NCI-H2171 (cell line): Measurements from ENCODE around the gene MROH2B.

Experiments used
- DNase-seq: peaks from one replicate; lab custom pipeline; 2025; lab: John Stamatoyannopoulos, UW

Gene MROH2B

GRCh38 chr5:40972434-40972833, 98.7 kb downstream of the MROH2B start:
- no peak for DNase-seq

GRCh38 chr5:40962207-40962955, 108.8 kb downstream of the MROH2B start:
- no peak for DNase-seq

GRCh38 chr5:40960037-40960436, 111.1 kb downstream of the MROH2B start:
- no peak for DNase-seq

- no peak for DNase-seq
Observed at GRCh38 chr5:40958811-40959210, 112.3 kb downstream of the MROH2B start.

- no peak for DNase-seq
Observed at GRCh38 chr5:40957048-40957447, 114.1 kb downstream of the MROH2B start.

GRCh38 chr5:40955313-40955712, 115.8 kb downstream of the MROH2B start:
- no peak for DNase-seq
